GM19397 (cell line): ENCODE measurements around the gene HAX1.
"Not testable (repeated sequence)": the region's sequence is repeated elsewhere in the genome, so short reads cannot be mapped to it uniquely, and the experiment has no call there.

Source experiments
- ATAC-seq: cut with Tn5 transposase; IDR thresholded peaks from one replicate; pipeline ENCODE4 v1.9.1; 2021; ENCODE audit warnings: mild to moderate bottlenecking, moderate library complexity; ENCODE audit not compliant: unreplicated experiment

Gene HAX1

DNA sequence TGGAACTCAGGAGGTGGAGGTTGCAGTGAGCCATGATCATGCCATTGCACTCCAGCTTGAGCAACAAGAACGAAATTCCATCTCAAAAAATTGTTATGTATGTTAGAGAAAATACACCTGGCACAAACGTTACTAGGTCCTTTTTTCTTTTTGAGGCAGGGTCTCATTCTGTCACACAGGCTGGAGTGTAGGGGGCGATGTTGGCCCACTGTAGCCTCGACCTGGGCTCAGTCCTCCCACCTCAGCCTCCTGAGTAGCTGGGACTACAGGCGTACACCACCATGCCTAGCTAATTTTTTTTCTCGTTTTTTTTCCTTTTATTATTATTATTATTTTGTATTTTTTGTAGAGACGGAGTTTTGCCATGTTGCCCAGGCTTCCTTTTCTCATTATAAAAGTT, 4.4 kb downstream of the HAX1 start:
- ATAC-seq, result no peak

DNA sequence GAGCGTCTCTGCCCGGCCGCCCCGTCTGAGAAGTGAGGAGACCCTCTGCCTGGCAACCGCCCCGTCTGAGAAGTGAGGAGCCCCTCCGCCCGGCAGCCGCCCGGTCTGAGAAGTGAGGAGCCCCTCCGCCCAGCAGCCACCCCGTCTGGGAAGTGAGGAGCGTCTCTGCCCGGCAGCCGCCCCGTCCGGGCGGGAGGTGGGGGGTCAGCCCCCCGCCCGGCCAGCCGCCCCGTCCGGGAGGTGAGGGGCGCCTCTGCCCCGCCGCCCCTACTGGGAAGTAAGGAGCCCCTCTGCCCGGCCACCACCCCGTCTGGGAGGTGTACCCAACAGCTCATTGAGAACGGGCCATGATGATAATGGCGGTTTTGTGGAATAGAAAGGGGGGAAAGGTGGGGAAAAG, 15.2 kb downstream of the HAX1 start:
- ATAC-seq, result not testable (repeated sequence)

DNA sequence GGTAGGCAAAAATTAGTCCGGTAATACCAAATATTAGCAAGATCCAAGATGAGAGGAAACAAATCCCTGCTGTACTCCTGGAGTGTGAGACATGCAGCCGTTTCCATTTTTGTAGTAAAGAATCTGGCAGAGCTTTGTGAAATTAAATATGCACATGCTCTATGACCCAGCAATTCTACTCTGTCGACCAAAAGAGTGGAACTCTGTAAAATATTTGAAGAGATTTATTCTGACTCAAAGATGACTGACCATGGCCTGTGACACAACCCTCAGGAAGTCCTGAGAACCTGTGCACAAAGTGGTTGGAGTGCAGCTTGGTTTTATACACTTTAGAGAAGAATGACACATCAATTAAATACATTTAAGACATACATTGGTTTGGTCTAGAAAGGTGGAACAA, 16.2 kb downstream of the HAX1 start:
- ATAC-seq, result no peak

DNA sequence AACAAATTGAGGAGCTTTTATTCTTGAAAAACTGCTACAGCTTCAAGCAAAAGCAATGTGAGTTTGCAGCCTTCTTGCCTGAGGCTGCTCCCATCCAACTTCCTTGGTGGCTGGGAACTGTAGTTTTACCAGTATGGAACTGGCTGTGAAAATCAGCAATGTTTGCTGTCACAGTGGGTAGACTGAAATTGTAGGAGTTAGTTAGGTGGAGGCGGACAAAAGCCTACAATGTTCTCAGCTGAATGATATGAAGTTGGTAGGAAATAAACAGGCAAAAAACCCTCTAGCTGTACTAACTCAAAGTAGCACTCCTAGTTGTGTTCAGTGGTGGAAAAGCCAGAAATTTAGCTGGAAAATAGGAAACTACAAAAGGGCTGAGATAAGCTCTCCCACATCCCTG, 18.5 kb downstream of the HAX1 start:
- ATAC-seq, result no peak

DNA sequence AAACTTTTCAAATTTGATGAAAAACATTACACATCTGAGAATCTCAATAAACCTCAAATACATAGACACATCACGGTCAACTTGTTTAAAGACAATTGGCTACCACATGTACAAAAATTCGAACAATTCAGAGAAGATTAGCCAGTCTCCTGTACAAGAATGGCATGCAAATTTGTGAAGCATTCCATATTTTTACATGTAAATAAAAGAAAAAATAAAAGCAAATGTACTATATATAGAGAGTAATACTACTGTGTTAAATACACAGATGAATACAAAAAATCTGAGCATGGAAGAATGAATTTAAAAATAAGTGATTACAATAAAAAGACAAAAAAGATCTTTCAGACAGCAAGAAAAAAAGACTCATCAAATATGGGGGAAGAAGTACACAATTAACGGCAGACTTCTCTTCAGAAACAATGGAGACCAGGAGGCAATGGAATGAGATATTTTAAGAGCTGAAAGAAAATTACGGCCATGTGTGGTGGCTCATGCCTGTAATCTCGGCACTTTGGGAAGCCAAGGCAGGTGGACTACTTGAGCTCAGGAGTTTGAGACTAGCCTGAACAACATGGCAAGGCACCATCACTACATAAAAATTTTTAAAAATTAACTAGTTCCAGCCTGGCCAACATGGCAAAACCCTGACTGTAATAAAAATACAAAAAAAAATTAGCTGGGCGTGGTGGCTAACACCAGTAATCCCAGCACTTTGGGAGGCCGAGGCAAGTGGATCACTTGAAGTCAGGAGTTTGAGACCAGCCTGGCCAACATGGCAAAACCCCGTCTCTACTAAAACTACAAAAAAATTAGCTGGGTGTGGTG, 23.2 kb downstream of the HAX1 start:
- no peak for ATAC-seq

DNA sequence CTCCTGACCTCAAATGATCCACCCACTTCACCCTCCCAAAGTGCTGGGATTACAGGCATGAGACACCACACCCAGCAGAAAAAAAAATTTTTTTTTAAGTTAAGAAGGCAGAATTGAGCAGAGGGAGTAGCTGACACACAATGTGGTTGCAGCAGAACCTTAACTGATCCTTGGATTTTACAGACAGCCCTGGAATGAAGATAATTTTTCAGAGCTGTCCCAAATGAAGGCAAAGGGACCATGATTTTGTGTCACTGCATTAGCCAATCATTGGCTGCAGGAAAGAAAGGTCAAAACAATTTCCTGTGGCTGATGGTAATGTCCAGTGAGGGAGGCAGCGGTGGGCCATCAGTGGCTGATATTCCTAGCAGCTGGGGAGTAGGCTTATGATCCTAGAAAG, 29.2 kb downstream of the HAX1 start:
- no peak for ATAC-seq

DNA sequence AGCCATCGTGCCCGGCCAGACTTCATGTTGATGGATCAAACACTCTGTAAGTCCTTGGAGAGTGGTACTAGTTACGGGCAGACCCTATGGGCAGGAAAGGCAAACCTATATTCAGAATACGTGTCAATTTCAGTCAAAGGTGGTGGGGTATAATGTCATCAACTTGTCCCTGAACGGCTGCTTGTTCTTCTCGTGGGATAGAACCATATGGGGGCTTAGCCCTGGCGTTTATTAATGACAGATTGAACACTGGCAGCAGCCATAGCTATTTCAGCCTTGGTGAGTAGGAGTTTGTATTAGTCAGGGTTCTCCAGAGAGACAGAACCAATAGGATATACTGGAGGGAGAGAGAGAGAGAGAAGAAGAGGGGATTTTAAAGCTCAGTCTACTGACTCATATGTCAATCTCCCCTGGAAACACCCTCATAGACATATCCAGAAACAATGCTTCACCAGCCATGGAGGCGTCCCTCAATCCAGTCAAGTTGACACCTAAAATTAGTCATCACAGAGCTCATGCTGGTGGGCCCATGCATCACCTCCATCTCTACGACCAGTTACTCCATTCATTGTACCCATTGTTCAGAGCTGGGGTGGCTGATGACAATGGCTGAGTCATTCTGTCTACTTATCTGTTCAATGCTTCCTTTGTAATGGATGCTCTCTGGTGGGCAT, 32.4 kb downstream of the HAX1 start:
- no peak for ATAC-seq

DNA sequence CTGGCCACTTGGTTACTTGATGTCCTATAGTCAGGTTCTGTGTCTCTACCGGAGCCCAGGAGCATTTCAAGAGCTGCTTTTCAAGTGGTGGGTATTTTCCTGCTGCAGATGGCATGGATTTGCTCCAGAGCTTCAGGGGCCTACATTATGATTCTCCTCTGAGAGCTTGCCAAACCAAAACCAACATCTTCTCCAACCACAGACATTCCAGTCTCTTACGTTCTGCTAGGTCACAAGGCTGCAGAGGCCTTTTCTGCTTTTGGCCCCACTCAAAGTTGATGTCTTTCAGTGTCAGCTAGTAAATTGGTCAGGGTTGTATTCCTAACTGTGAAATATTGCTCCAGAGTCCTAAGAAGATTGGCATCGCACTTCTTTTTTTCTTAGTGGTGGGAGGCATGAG, 33.7 kb downstream of the HAX1 start:
- ATAC-seq, result no peak

DNA sequence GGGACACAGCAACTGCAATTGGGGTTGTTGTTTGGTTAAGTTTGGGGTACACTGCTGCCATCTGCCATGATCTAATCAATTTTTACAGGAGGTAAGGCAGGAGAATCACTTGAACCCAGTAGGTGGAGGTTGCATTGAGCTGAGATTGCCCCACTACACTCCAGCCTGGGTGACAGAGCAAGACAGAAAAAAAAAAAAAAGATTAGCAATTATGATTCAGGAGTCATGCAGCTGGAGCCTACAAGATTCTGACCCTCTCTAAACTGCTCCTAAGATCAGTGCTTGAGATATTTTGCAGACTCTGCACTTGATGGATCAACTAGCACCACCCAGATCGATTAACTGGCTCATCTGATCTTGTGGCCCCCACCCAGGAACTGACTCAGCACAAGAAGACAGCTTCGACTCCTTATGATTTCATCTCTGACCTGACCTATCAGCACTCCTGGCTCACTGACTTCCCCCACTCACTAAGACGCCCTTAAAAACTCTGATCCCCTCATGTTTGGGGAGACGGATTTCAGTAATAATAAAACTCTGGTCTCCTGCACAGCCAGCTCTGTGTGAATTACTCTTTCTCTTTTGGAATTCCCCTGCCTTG, 35.3 kb downstream of the HAX1 start:
- not testable (repeated sequence) for ATAC-seq

DNA sequence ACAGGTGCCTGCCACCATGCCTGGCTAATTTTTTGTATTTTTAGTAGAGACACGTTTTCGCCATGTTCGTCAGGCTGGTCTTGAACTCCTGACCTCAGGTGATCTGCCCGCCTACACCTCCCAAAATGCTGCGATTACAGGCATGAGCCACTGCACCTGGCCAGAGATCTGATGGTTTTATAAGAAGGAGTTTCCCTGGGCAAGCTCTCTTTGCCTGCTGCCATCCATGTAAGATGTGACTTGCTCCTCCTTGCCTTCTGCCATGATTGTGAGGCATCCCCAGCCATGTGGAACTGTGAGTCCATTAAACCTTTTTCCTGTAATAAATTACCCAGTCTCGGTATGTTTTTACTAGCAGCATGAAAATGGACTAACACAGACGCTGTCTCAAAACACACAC, 36.7 kb downstream of the HAX1 start:
- not testable (repeated sequence) for ATAC-seq

DNA sequence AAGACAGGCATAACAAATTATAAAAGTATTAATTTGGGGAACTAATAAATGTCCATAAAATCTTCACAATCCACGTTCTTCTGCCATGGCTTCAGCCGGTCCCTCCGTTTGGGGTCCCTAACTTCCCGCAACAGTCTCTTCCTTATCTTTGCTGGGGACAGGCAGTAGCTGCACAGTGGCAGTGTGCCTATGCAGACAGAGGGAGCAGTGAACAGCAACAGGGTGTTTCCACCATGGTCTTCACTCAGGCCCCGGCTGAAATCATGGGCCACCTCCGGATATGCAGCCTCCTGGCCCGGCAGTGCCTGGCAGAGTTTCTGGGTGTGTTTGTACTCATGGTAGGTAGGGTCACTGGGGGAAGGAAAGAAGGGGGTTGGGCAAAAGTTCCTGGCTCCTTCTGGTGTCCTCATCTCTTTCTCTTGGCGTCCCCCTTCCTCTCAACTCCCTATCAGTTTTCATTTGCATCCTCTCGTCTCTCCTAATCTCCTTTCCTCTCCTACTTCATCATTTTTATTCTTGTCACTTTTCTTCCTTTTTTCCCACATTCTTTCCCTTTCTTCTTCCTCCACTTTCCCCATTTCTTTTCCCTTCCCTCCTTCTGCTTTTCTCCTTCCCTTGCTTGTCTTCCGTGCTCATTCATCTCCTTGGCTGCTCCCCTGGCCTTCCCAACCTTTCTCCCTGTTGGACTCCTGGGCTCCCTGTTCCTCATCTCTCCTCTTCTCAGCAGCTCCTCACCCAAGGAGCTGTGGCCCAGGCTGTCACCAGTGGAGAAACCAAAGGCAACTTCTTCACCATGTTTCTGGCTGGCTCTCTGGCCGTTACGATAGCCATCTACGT, 40.0 kb downstream of the HAX1 start:
- ATAC-seq, result not testable (repeated sequence)

DNA sequence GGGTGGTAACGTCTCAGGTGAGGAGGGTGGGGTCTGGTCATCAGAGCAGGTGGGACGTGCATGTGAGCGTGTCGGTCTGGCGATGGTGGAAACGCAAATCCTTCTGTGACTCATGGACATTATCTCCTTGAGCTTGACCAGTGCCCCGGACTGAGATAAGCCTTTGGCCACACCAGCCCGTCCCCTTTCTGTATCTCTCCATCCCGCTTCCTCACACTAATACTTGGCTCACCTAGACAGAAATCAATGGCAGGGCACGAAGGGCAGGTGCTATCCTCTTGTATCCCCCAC, 40.6 kb downstream of the HAX1 start:
- ATAC-seq, result no peak

DNA sequence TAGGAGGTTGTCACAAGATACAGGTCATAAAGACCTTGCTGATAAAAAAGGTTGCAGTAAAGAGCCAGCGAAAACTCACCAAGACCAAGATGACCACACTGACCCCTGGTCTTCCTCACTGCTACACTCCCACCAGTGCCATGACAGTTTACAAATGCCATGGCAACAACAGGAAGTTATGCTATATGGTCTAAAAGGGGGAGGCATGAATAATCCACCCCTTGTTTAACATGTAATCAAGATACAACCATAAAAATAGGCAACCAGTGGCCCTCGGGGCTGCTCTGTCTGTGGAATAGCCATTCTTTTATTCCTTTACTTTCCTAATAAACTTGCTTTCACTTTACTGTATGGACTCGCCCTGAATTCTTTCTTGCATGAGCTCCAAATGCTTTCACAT, 41.8 kb downstream of the HAX1 start:
- ATAC-seq, result not testable (repeated sequence)

DNA sequence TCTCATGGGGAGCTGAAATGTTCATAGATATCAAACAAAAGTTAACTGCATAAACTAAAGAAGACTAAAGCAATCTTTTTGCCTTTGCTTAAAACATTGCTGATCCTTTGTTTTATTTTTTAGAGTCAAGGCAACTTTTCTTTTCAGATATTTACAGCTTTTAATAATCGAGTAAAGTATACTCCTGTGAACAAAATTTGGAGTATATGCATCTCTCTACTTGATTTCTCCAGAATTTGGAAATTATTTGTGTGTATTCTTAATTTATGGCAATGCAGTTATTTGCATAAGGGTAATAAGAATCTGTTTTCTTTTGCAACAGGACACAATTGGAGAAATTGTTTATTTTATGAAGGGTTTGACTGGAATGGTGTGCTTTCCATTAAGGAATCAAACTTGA, 44.3 kb downstream of the HAX1 start:
- no peak for ATAC-seq

DNA sequence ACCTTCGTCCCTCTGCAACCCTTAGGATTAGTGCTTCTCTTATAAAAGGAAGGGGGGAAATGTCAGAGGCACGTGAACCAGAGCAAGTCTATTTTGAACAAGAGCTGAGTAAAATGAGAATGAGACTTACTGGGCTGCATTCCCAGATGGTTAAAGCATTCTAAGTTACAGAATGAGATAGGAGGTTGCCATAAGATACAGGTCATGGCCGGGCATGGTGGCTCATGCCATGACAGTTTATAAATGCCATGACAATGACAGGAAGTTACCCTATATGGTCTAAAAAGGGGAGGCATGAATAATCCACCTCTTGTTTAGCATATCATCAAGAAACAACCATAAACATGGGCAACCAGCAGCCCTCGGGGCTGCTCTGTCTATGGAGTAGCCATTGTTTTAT, 46.0 kb downstream of the HAX1 start:
- ATAC-seq, result no peak

DNA sequence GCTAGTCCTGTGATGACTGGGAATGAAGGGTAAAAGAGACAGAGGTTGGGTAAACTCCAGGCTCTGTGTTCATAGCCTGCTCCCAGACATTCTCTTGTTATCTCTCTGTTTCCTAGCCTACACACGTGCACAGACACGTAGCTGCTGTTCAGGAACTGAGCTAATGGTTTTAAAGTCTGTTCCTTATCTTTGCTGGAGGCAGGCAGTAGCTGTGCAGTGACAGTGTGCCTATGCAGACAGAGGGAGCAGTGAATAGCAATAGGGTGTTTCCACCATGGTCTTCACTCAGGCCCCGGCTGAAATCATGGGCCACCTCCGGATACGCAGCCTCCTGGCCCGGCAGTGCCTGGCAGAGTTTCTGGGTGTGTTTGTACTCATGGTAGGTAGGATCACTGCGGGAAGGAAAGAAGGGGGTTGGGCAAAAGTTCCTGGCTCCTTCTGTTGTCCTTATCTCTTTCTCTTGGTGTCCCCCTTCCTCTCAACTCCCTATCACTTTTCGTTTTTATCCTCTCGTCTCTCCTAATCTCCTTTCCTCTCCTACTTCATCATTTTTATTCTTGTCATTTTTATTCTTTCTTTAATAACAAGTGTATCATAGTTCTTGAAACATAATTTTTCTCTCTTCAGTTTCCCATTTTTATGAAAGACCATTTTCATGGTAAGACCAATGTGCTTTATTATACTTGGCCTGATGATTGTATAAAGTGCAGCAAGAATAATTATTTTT, 48.6 kb downstream of the HAX1 start, which contains the start of gene AQP10:
Gene AQP10 (plus strand): TSS at position 212 of the 727 bp plus-strand sequence. CDS start 63 bp downstream, at position 275.
- ATAC-seq, result no peak

DNA sequence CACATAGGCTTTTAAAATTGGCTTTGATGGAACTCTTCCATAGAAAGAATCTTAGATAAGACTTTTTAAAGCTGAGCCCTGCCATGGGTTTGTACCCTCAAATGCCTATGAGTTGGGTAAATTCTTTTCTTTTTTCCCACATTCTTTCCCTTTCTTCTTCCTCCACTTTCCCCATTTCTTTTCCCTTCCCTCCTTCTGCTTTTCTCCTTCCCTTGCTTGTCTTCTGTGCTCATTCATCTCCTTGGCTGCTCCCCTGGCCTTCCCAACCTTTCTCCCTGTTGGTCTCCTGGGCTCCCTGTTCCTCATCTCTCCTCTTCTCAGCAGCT, 49.1 kb downstream of the HAX1 start:
- ATAC-seq, result not testable (repeated sequence)

DNA sequence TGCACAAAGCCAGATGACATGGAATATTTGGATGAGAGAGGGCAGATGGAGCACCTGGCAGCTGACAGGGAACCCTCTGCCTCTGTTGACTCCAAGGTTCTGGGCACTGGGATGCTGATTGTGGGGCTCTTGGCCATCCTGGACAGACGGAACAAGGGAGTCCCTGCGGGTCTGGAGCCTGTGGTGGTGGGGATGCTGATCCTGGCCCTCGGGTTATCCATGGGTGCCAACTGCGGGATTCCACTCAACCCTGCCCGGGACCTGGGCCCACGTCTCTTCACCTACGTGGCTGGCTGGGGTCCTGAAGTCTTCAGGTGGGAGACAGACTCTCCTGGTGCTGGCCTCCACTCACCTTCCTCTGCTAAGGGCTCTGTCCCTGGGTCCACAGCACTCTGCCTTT, 51.1 kb downstream of the HAX1 start:
- no peak for ATAC-seq

DNA sequence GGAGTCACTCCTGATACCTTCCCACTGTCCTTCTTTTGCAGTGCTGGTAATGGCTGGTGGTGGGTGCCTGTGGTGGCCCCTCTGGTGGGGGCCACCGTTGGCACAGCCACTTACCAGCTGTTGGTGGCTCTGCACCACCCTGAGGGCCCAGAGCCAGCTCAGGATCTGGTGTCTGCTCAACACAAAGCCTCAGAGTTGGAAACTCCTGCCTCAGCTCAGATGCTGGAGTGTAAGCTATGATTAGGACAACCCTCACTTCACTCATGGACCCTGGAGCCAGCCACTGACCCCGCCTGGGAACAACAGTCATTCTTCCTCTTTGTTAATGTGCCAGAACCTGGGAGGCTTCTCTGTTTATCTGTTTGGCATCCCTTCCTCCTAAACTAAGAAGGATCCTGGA, 51.8 kb downstream of the HAX1 start:
- ATAC-seq, result no peak

DNA sequence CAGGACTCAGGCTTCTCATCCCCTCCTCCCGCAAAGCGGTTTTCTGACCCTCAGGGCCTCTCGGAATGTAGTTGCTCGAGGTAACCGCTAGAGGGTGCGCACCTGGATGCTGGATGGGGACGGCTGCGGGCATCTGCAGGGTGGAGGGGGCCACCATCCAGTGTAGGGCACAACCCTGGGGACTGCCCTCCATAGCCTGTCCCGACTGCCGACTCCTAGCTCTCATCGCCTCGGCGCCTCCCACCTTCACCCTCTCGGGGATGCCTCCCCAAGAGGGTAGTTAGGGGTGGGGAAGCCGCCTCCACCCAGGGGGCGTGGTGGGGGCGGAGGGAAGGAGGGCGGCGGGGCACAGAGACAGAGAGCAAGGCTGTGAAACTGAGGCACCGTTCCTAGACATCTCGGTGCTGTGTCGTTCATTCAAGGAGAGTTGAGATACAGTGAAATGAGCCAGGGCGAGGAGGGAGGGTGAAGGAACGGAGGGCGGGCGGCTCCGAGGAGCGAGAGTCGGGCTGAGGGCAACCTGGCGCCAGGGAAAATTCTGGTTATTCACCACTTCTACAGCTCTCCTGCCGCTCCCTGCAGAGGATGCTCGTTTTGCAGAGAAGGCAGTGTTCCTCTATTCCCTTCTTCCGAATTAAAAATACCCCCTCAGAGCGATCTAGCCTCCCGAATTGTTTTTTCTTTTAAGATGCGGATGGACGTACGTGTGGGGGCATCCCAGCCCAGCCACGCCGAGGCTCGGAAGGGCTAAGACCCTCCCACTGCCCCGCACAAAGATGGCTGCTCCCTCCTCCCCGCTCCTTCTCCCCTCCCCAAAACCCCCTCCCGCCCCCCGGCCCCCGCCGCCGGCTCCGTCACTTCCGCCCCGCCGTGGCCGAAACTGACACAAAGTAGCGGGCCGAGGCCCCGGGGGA, 52.5 kb downstream of the HAX1 start, which contains the start of gene ATP8B2:
Gene ATP8B2 (plus strand): TSS at position 857 of the 914 bp plus-strand sequence. CDS start 2,617 bp downstream, outside the sequence.
- ATAC-seq, result peak; percentile 52
